GM12891 (cell line): ENCODE data around the gene HPD.

Experiments
- PAX5 ChIP-seq: IDR thresholded peaks from 2 replicates; pipeline ENCODE4 v1.6.1; 2011; ENCODE audit warnings: low read length, moderate library complexity, mild to moderate bottlenecking; ENCODE audit not compliant: insufficient read depth, severe bottlenecking
- POLR2A ChIP-seq: IDR thresholded peaks from 2 replicates; pipeline ENCODE4 v1.6.1; 2011; ENCODE audit warnings: low read depth, low read length, control low read depth
- POLR2AphosphoS5 ChIP-seq: IDR thresholded peaks from 2 replicates; pipeline ENCODE4 v1.6.1; 2011; ENCODE audit warnings: low read depth, low read length, control low read depth
- TAF1 ChIP-seq: IDR thresholded peaks from 2 replicates; pipeline ENCODE4 v1.6.1; 2011; ENCODE audit warnings: low read depth, low read length, control low read depth

- TF ChIP-seq POLR2A (no peak), POLR2AphosphoS5 (no peak), PAX5 (no peak), TAF1 (no peak)
Observed at GRCh38 chr12:121810234-121810817, 48.3 kb downstream of the HPD start.
